Nephron (organoid): ENCODE data around the gene USP36.

ENCODE experiments used
- H3K27ac Mint-ChIP-seq, 3 experiments: 2 replicates each; pipeline ENCODE4 v1.8.0; 2020; ENCODE audit warnings: mixed read lengths in 3 of 3, mild to moderate bottlenecking in 2 of 3, moderate library complexity in 1 of 3
- H3K27me3 Mint-ChIP-seq: 2 replicates; pipeline ENCODE4 v1.8.0; 2021; ENCODE audit warnings: low read depth, mild to moderate bottlenecking, moderate library complexity, mixed read lengths
- H3K36me3 Mint-ChIP-seq: 2 replicates; pipeline ENCODE4 v1.8.0; 2020; ENCODE audit warnings: low read depth, mixed read lengths
- H3K4me1 Mint-ChIP-seq: 2 replicates; pipeline ENCODE4 v1.8.0; 2020; ENCODE audit warnings: mixed read lengths
- H3K4me3 Mint-ChIP-seq, 3 experiments: 2 replicates each; pipeline ENCODE4 v1.8.0; 2020; ENCODE audit warnings: mild to moderate bottlenecking in 3 of 3, mixed read lengths in 3 of 3, moderate library complexity in 2 of 3
- H3K9me3 Mint-ChIP-seq: 2 replicates; pipeline ENCODE4 v1.8.0; 2020; ENCODE audit warnings: mixed read lengths
- CTCF ChIP-seq, 3 experiments: fragments of 200-600 bp; sonication (generic); IDR thresholded peaks; one replicate each; pipeline ENCODE4 v1.5.0; 2021; ENCODE audit warnings: antibody characterized with exemption in 3 of 3; ENCODE audit not compliant: unreplicated experiment in 3 of 3

The USP36 gene

DNA sequence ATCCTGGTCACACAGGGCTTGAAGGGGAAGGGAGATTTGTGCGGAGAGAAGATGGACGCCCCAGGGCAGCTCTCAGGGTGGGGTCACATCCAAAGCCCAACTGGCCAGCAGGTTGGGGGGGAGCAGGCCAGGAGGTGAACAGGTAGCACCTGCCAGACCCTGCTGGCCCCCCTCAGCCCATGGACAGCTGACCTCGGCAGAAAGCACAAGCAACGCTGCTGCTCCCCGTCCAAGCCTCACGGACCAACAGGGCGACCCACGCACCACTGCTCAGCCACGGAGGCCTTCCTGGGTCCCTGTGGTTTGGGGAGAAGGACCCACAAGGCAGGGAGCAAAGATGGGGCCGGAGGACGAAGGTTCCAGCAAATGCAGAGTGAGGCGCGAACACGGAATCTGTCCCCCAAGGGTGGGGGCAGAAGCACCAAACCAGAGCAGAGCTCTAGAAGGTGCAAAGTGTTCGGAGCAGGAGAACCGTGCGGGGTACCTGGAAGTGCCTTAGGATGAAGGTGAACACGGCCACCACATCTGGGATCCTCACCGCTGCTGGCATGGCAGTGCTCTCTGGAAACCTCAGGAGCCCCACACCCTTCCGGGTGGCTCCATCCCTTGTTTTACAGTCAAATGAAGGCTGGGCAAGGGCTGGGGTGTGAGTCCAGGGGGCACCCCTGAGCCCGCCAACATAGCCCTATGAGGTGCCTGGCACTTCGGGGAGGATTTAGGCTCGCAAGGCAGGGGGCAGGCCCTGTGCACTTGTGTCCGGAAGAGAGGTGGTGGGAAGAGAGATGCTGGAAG is 44.5 kb upstream of the USP36 start:
- Mint-ChIP-seq H3K4me3 (no peak overlapping the region), H3K27me3 (peaks cover 3% of the 10 kb centered on the region)

GRCh38 chr17:78884148-78884825 is 43.7 kb upstream of the USP36 start:
- Mint-ChIP-seq H3K4me3 (peak overlapping the region in 1 of 3 experiments; percentile 63), H3K27me3 (peaks cover 3% of the 10 kb centered on the region), H3K9me3 (no peaks in the 10 kb centered on the region), H3K4me1 (peaks cover 74% of the 10 kb centered on the region), H3K36me3 (peaks cover 8% of the 10 kb centered on the region), H3K27ac (peak overlapping the region; percentile 88 to 92 (median 90))
- TF ChIP-seq CTCF (IDR thresholded peaks at IDR 0.05; ENCODE audit: unreplicated experiment in 3 of 3): no peak

More for the DNA sequence above, 44.5 kb upstream of the USP36 start:
- H3K4me1 Mint-ChIP-seq: peaks cover 71% of the 10 kb centered on the region
- TF ChIP-seq CTCF (IDR thresholded peaks at IDR 0.05; ENCODE audit: unreplicated experiment in 3 of 3): no peak
- H3K36me3 Mint-ChIP-seq: peaks cover 11% of the 10 kb centered on the region
- no peaks in the 10 kb centered on the region for H3K9me3 Mint-ChIP-seq
- peak overlapping the region; percentile 64 to 90 (median 88) for H3K27ac Mint-ChIP-seq

DNA sequence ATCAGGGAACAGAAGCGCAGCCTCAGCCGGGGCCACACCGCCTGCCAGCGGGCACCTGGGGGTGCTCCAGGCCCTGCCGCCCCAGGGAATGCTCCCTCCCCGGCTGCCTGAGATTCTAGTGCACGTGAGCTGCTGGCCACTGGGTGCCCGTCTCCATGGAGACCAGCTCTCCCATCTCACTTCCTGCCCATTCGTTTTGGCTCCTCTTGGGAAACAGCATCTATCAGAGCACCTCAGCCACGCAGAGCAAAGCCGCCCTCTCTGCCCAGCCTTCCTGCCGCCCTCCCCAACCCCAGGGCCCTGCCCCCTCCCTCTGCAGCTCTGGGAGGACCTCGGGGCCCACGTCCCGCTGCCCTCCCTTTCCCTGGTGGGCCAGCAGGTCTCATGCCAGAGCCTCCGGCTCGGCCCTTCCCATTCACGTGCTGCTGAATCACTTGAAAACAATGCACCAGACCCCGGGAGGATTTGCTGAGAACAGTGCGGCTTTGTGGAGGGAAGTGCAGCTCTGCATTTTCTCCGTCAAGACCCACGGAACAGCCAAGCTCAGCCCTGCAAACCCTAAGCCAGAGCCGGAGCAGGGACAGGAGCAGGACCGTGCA is 43.0 kb upstream of the USP36 start:
- peak overlapping the region; percentile 21 to 63 (median 59) for H3K4me3 Mint-ChIP-seq
- no peak for TF ChIP-seq CTCF (IDR thresholded peaks at IDR 0.05; ENCODE audit: unreplicated experiment in 3 of 3)
- H3K36me3 Mint-ChIP-seq: peaks cover 1% of the 10 kb centered on the region
- H3K27ac Mint-ChIP-seq: peak overlapping the region; percentile 88 to 92 (median 90)
- H3K4me1 Mint-ChIP-seq: peaks cover 74% of the 10 kb centered on the region
- H3K27me3 Mint-ChIP-seq: peaks cover 3% of the 10 kb centered on the region
- no peaks in the 10 kb centered on the region for H3K9me3 Mint-ChIP-seq

DNA sequence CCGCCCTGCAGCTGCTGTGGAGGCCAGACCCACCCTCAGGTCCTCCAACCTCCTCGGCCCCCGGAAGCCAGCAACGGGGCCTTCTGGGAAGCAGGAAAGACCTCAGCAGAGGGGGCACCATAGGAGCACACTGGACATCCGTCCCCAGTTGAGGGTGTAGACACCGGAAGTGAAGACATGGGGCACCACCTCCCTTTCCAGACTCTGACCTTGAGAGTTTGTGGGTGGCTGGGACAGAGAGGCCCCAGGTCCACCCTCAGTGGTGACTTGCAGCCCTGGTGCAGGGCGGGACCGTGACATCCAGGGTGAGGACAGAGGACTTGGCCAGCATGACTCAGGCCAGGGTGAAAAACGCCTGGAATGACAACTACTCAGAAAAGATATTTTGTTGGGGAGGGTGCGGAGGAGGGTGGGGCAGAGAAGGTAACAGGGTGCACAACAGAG is 42.5 kb upstream of the USP36 start:
- peaks cover 74% of the 10 kb centered on the region for H3K4me1 Mint-ChIP-seq
- H3K27ac Mint-ChIP-seq: peak overlapping the region; percentile 88 to 92 (median 90)
- H3K36me3 Mint-ChIP-seq: no peaks in the 10 kb centered on the region
- peak overlapping the region; percentile 40 to 68 (median 53) for H3K4me3 Mint-ChIP-seq
- no peak for TF ChIP-seq CTCF (IDR thresholded peaks at IDR 0.05; ENCODE audit: unreplicated experiment in 3 of 3)
- no peaks in the 10 kb centered on the region for H3K9me3 Mint-ChIP-seq
- H3K27me3 Mint-ChIP-seq: peaks cover 3% of the 10 kb centered on the region

DNA sequence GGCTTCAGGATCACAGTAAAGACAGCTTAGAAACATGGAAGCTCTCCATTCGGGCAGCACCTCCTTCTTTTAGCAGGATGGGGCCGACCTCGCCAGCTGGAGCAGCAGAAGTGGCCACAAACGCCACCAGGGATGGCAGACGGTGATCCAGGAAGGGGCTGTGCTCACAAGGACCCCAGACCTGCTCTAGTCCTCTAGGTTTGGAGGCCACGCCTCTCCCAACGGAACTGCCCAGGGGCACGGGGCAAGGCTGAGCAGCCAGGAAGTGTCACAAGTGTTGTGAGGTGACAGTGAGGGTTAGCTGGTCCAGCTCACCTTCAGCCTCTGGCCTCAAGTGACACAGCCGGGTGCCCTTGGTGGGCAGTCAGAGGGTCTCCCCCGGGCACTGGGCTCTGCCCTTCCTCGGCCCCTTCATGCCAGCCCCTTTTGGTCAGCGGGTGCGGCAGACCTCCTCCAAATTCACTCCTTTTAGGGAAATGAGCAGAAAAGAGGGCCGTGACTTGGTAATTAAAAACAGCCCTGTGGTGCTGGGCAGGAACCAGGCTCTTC is 42.0 kb upstream of the USP36 start:
- H3K4me3 Mint-ChIP-seq: peak overlapping the region; percentile 21 to 68 (median 40)
- TF ChIP-seq CTCF (IDR thresholded peaks at IDR 0.05; ENCODE audit: unreplicated experiment in 3 of 3): no peak
- peaks cover 3% of the 10 kb centered on the region for H3K27me3 Mint-ChIP-seq

More for the DNA sequence above, 42.0 kb upstream of the USP36 start:
- no peaks in the 10 kb centered on the region for H3K9me3 Mint-ChIP-seq
- peak overlapping the region; percentile 88 to 92 (median 90) for H3K27ac Mint-ChIP-seq
- H3K36me3 Mint-ChIP-seq: no peaks in the 10 kb centered on the region
- H3K4me1 Mint-ChIP-seq: peaks cover 73% of the 10 kb centered on the region
